ENCODE results near the gene FOXD3.

Gene FOXD3

GRCh38 chr1:63322944-63323864 lies 837 bp downstream of the FOXD3 start:
- peak overlapping the region; percentile 47 for H3K4me3 ChIP-seq (ENCODE audit: low read depth, low read length)
- peak; percentile 4 for TF ChIP-seq CTCF (IDR thresholded peaks at IDR 0.05; ENCODE audit: low read depth, low read length, missing control alignments)
- H3K36me3 ChIP-seq (replicated peaks) = no peaks in the 10 kb centered on the region
- no peak overlapping the region for H3K27ac ChIP-seq
- in situ Hi-C loops (cut with HindIII; ENCODE audit: low pct_ligation_motif_present, low sequenced_read_pairs) = no loop called here
- peaks cover 84% of the 10 kb centered on the region for H3K27me3 ChIP-seq (replicated peaks)
- DNase-seq = no peak

- in situ Hi-C loops (cut with HindIII; ENCODE audit: low pct_ligation_motif_present, low sequenced_read_pairs) = no loop called here
- Histone ChIP-seq H3K27me3 (replicated peaks) (peaks cover 83% of the 10 kb centered on the region), H3K36me3 (replicated peaks) (no peaks in the 10 kb centered on the region), H3K4me3 (ENCODE audit: low read depth, low read length) (peak overlapping the region; percentile 34), H3K27ac (no peak overlapping the region)
- DNase-seq = no peak
- TF ChIP-seq CTCF (IDR thresholded peaks at IDR 0.05; ENCODE audit: low read depth, low read length, missing control alignments) = no peak
Measured at GRCh38 chr1:63323865-63324778, 1.8 kb downstream of the FOXD3 start.

- TF ChIP-seq CTCF (IDR thresholded peaks at IDR 0.05; ENCODE audit: low read depth, low read length, missing control alignments) = no peak
- peak overlapping the region; percentile 34 for H3K4me3 ChIP-seq (ENCODE audit: low read depth, low read length)
- no peak for DNase-seq
- H3K27me3 ChIP-seq (replicated peaks) = peaks cover 83% of the 10 kb centered on the region
- H3K36me3 ChIP-seq (replicated peaks) = no peaks in the 10 kb centered on the region
- H3K27ac ChIP-seq = no peak overlapping the region
- in situ Hi-C loops (cut with HindIII; ENCODE audit: low pct_ligation_motif_present, low sequenced_read_pairs) = no loop called here
Measured at GRCh38 chr1:63324779-63325119, 2.4 kb downstream of the FOXD3 start.

- H3K36me3 ChIP-seq (replicated peaks) = no peaks in the 10 kb centered on the region
- no peak overlapping the region for H3K27ac ChIP-seq
- peaks cover 84% of the 10 kb centered on the region for H3K27me3 ChIP-seq (replicated peaks)
- no peak for TF ChIP-seq CTCF (IDR thresholded peaks at IDR 0.05; ENCODE audit: low read depth, low read length, missing control alignments)
- H3K4me3 ChIP-seq (ENCODE audit: low read depth, low read length) = no peak overlapping the region
- DNase-seq = no peak
- in situ Hi-C loops (cut with HindIII; ENCODE audit: low pct_ligation_motif_present, low sequenced_read_pairs) = no loop called here
Measured at GRCh38 chr1:63325279-63325985, 3.1 kb downstream of the FOXD3 start.

- in situ Hi-C loops (cut with HindIII; ENCODE audit: low pct_ligation_motif_present, low sequenced_read_pairs) = no loop called here
- Histone ChIP-seq H3K27me3 (replicated peaks) (peaks cover 85% of the 10 kb centered on the region), H3K27ac (no peak overlapping the region), H3K4me3 (ENCODE audit: low read depth, low read length) (no peak overlapping the region), H3K36me3 (replicated peaks) (no peaks in the 10 kb centered on the region)
- DNase-seq = no peak
- TF ChIP-seq CTCF (IDR thresholded peaks at IDR 0.05; ENCODE audit: low read depth, low read length, missing control alignments) = no peak
Measured at GRCh38 chr1:63326106-63326472, 3.7 kb downstream of the FOXD3 start.
